Measurements from ENCODE around the gene ARRB2.

Gene ARRB2

DNA sequence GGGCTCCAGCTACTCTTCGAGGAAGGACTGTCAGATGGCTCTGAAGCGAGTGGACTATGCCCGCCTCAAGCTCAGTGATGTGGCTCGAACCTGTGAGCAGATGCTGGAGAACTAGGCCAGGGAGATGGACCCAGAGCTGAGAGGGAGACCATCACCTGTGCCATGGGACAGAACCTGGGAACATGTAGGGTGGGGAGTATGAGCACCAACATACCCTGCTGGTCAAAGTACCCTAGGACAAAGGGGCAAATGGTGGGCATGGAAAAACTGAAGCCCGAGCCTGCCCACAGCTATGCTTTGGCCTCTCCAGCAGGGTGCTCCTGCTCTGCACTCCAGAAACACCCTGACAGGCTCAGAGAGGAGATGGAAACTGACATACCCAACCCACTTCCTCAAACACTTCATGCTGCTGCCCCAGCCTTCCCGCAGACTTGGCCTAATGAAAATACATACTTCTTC, 22.7 kb downstream of the ARRB2 start:
- DNase-seq, result peak; percentile 94

DNA sequence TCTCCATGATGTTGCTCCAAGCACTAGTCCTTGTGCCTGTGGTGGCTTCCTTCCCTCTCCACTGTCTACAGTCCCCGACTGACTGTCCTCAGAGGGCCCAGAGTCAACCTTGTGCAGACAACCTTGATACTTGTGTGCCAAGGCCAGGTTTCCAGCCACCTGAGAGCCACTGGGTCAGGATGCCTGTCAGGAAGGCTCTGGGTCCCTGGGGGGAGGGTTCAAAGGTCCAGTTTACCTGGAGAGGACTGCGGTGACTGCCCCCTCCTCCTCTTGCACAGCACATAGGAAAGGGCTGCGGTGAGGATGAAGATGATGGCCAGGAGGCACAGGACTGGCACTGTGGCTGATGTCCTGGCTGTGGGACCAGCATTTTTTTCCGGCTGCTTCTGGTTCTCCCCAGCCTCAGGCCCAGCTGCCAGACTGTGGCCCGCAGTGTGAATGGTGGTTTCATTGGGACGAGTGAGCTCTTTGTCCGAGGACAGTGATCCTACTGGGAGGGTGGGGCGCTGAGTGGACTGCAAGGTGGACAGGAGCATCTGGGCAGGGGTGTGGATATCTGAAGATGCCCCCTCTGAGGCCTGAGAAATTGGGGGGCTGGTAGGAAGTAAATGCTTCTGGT, 24.5 kb downstream of the ARRB2 start:
- no peak for DNase-seq

DNA sequence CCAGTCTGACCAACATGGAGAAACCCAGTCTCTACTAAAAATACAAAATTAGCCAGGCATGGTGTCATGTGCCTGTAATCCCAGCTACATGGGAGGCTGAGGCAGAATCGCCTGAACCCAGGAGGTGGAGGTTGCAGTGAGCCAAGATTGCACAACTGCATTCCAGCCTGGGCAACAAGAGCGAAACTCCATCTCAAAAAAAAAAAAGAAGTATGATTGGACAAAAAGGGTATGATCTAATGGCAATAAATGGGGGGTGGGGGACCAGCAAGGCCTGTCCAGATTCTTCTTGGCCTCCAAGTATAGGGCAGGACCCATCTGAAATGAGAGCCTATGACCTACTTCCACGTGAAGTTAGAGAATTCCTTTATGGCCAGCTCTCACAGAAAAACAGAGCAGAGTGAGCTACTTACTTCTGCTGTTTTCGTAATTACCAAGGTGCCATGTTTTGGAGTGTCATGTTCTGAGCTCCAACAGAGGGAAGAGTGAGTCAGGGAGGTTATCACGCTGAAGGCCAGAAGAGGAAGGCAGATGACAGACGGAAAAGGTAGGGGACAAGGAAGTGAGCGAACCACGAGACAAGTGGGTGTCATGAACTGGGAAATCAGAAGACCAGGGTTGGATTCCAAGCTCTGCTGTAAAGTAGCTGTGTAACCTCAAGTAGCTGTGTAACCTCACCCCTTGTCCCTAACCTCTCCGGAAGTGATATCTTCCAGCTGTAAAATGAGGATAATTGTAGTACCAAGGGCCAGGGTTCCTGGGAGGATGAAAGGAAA, 25.6 kb downstream of the ARRB2 start:
- DNase-seq, result peak; percentile 96

DNA sequence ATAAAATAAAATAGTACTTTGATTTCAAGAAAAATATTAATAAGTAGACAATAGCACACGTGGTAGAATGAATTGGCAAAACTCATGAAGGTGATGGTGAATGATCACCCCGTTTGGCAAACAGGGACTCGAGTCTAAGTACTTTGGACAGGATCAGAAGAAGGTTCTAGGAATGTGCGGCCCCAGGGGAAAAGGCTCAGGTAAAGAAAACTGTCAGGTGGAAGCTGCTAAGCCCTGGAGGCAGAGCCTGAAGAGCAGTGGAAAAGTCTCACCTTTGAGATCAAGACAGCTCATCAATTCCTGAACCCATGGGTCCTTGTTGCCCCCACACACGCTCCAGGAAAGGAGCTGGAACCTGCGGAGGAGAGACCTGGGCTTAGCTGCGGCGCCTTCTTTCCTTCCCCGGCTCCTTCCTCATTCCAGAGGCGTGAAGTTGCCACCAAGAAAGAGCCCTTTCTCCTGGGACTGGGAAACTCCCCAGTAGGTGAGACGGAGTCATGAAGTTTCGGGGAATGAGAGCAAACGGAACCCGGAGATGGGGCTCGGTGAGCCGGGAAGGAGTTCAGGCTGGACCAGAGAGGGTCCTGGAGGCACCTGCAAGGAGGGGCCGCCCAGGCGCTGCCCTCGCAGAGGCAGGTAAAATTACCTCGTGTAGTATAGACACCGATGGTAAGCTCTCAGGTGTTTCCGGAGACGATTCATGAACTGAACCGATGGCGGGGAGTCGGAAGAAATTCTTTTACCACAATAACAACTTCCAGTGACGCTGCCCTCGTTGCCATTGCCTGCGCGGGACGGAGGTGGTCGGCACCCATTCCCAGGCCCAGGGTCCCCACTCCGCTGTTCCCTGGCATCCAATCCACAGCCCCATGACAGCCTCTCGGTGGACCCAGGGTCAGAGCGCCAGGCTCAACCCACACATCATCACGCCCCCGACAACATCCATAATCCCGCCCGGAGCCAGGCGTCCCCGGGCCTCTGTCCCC, 28.0 kb downstream of the ARRB2 start:
- peak; percentile 42 for DNase-seq

DNA sequence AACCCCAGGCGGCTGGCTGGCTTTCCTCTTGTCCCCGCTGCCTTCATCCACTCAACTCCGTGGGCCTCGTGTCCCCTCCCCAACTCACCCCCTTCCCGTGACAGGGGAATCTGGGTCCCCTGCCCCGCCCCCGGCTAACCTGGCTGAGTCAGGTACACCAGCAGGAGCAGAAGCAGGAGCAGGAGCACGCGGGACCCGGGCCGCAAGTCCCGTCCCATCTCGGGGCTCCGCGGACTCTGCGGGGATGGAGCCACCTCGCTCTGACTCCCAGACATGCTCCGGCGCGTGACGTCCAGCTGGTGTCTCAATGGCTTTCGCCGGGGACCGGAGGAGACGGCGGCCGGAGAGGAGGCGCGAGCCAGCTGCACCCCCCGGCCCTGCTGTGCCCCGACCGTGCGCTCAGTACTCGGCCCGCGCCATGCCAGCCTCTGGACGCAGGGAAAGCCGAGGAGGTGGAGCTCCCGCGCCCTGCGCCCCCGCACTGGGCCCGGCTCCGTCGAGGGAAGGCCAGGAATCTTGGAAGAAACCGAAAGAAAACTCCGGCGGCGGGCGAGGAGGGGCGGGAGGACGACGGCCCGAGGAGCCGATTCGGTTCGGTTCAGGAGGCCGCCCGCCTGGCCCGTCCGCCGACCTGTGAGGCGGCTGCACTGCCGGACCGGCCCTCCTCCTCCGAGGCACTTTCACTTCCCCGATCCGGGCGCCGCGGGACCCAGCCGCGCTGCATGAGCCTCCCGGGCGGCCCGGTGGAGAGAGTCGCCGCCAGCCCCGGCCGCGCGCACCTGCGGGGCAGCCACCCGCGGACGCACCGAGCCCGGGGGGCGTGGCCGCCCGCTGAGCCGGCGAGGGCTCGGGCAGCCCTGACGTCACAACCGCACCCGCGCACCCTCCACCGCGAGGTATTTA, 28.9 kb downstream of the ARRB2 start, which contains the start of the genes CXCL16 and ZMYND15:
TSS of gene CXCL16 (minus strand) at position 807 of the 903 bp plus-strand sequence. CDS start at position 218, 589 bp downstream.
TSS of gene ZMYND15 (plus strand) at position 712 of the 903 bp plus-strand sequence. CDS start 716 bp downstream, outside the sequence.
- peak; percentile 86 for DNase-seq

DNA sequence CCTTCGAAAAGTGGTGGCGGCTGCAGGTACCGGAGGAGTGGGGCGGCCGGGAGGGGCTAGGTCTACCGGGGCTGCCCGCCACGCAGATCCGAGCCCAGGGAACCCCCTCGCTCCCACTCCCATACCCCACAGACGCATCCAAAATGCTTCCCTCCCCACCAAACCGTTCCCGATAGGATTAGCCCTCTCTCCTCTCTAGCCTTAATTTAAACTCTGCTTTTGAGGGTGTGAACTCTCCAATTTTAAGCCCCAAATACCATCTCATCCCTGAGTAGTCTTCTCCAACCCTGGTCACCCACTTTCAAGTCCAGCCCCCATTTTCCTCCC, 29.6 kb downstream of the ARRB2 start:
- no peak for DNase-seq

DNA sequence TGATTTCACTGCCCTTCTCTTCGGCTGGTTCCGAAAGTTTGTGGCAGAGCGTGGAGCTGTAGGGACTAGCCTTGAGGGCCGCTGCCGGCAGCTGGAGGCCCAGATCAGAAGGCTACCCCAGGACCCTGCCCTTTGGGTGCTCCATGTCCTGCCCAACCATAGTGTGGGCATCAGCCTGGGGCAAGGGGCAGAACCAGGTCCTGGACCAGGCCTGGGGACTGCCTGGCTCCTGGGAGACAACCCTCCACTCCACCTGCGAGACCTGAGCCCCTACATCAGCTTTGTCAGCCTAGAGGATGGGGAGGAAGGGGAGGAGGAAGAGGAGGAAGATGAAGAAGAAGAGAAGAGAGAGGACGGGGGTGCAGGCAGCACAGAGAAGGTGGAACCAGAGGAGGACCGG, 30.2 kb downstream of the ARRB2 start:
- DNase-seq, result no peak

DNA sequence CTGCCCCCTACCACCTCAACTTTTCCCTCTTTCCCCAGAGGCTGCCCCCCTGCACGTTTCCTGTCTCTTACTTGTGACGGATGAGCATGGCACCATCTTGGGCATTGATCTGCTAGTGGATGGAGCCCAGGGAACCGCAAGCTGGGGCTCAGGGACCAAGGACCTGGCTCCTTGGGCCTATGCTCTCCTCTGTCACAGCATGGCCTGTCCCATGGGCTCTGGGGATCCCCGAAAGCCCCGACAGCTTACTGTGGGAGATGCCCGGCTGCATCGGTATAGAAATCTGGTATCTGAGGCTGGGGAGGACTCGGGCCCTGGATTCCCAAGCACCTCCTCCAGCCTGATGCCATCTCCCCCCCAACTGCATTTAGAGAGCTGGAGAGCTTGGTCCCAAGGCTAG, 31.1 kb downstream of the ARRB2 start:
- DNase-seq, result no peak

DNA sequence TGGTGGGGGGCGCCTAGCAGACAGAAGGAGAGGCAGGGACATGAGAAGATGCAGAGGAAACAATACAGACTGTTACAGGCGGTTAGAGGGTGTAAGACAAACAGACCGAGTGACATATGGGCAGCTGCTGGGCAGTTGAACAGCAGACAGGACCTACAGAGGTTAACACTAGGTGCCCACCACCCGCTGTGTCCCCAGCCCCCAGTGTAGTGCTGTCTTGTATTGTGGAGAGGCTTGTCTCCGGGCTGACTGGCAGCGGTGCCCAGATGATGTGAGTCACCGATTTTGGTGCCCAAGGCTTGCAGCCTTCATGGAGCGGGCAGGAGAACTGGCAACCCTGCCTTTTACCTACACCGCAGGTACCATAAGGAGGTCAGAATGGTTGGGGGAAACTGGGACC, 31.7 kb downstream of the ARRB2 start:
- no peak for DNase-seq

DNA sequence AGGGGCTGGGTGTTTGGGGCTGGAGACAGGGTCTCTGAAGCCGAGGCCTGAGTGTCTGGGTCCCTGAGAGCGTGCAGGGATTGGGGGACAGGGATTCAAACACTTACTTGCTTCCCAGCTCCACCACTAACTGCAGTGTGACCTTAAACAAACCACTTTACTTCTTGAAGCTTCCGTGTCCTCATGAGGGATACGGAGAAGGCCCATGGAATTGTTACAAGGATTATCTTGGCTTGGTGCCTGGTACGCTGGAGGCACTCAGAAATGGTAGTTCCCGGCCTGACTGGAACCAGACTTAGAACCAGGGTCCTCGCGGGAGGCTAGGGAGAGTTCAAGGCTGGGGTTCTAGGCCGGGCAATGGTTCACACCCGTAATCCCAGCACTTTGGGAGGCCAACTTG, 32.2 kb downstream of the ARRB2 start:
- DNase-seq, result no peak

DNA sequence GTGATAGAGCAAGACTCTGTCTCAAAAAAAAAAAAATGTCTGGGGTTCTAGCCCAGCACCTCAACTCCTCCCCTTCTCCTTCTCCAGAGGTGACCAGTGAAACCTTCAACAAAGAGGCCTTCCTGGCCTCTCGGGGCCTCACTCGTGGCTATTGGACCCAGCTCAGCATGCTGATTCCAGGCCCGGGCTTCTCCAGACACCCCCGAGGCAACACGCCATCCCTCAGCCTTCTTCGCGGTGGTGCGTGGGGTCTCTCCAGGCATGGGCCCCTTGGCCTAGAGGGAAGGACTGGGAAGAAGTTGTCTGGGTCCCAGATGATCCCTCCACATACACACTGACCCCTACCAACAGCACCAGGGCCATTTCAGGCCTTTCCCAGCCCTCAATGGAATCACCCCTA, 32.8 kb downstream of the ARRB2 start:
- no peak for DNase-seq

DNA sequence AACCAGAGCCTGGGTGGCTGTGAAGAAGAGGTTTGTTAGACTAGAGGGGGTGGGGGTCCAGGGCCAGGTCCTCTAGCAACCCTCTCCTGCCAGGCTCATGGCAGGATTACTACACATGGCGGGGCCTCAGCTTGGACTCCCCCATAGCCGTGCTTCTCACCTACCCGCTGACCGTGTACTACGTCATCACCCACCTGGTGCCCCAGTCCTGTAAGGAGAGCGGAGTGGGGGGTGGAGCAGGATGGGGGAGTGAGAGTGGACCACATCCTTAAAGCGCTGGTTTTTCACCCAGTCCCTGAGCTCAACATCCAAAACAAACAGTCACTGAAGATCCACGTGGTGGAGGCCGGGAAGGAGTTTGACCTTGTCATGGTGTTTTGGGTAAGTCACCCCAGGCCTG, 33.5 kb downstream of the ARRB2 start:
- DNase-seq, result no peak

DNA sequence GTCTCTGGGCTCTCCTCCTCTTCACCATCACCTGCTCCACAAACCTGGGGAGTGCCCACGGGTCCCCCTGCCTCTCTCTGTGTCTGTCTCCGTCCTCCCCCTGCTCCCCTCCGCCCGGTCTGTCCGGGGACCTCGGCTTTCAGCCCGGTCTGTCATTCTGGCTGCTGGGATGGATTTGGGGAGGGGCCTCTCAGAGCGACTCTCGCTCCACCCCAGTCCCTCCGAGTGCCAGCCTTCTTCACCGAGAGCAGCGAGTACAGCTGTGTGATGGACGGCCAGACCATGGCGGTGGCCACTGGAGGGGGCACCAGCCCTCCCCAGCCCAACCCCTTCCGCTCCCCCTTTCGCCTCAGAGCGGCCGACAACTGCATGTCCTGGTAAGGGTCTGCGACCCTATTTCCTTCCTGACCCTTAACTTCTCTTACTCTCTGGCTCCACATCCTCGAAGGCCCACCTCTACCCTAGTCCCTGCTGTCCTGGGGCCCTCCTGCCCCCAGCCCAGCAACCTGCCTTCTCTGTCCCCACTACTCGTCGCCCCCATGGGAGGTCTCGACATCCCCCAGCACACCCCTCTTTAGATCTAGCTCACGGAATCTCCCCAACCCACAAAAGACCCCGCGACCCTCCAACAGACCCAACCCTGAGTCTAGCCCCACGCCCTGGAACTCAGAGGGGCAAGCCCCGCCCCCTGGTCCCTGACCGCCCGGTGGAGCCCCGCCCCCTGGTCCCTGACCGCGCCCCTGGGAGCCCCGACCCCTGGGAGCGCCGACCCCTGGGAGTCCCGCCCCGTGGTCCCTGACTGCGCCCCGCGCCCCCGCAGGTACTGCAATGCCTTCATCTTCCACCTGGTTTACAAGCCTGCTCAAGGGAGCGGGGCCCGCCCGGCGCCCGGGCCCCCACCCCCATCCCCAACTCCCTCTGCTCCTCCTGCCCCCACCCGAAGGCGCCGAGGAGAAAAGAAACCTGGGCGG, 34.9 kb downstream of the ARRB2 start:
- DNase-seq, result no peak

DNA sequence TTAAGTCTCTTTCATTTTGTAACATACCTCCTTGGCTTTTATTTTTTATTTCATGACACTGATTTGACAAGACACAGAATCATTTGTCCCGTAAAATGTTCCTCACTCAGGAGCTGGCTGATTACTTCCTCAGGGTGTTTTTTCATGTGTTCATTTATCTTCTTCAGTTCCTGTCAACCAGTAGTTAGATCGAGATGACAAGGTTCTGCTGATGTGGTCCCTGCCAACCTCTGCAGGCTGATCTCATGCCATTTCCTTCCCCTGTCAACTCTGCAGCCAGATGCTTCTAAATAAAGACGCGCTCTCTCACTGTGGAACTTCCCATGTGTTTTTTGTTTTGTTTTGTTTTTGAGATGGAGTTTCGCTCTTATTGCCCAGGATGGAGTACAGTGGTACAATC, 37.4 kb downstream of the ARRB2 start:
- peak; percentile 97 for DNase-seq

DNA sequence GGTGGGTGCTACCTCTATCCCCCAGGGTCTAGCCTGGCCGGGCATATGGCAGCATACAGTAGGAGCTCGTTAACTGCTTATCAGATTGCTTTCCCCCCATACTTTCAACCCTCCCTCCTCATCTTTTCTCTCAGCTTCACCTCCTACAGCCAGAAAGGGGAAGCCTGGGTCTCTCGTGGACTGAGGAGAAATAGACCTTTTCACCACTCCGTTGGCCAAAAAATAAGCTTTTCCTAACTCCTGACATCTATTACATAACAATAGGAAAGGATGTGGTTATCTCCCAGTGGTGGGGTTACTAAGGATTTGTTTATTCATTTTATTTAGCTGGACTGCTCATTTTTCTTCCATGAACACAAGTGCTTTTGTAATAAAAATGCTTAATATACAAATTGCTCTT, 38.3 kb downstream of the ARRB2 start:
- peak; percentile 72 for DNase-seq

DNA sequence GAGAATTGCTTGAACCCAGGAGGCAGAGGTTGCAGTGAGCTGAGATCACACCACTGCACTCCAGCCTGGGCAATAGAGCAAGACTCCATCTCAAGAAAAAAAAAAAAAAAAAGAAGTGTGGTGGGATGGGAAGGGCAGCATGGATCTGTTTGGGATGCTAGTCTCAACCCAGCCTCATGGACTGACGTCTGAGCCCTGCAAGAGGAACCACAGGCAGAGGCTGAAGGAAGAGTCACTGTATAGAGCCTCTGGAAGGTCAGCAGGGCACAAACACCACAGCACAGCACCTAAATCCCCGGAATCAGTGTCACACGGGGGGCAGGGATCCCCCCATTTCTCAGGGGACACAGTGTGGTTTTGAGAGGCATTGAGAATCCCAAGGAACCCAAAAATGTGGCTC, 40.2 kb downstream of the ARRB2 start:
- peak; percentile 59 for DNase-seq

DNA sequence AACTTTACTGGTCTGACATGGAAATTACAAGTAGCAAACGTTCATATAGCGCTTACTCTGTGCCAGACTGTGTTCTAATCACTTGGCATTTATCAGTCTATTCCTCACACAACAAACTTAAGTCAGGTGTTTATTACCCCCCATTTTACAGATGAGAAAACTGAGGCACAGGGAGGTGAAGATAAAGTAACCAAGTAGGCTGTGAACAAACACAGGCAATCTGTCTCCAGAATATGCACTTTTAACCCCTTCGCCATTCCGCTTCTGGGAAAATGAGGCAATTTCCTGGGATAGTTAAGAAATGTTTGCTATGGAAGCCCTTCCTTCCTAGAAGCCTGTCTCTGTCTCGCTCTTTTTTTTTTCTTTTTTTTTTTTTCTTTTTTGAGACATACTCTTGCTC, 41.5 kb downstream of the ARRB2 start:
- peak; percentile 58 for DNase-seq

DNA sequence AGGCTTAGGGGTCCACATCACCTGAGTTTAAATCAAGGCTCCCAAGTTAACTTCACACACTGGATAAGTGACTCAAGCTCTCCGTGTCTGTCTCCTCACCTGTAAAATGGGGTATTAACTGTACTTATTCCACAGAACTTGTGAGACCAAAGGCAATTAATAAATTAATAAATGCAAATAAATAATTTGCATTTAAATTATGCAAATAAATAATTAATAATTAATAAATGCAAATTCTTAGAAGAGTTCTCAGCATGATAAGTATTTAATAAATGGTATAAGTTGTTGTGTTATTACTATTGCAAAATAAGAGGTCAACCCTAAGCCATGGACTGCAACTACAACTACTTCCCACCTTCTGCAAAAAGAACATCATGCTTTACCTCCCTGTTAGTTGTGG, 43.0 kb downstream of the ARRB2 start:
- no peak for DNase-seq

DNA sequence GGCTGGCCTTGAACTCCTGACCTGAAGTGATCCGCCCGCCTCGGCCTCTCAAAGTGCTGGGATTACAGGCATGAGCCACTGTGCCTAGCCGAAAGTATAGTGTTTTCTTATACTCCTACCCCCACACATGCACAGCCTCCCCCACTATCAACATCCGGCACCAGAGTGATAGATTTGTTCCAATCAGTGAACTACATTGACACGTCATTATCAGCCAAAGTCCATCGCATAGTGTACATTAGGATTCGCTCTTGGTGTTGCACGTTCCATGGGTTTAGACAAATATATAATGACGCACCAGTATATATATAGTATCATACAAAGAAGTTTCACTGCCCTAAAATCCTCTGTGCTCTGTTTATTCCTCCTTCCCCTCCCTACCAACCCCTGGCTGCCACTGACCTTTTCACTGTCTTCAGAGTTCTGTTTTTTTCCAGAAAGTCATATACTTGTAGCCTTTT, 49.4 kb downstream of the ARRB2 start:
- peak; percentile 92 for DNase-seq

DNA sequence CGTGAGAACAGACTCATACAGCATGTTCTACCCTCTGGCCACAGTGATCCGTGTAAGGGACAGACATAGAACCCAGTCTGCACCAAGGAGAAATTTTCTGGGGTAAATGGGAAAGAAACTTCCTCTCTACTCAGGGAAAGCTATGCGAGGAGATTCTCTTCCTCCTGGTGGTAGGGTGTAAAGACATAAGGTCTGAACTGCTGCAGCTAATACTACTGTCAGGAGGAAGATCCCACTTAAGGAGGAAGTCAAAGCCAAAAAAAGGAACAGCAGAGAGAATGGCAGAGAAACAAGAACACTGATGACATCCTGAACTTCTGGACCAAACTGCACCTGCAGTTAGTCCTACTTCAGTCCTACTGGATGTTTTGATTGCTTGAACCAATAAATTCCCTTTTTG, 54.2 kb downstream of the ARRB2 start:
- DNase-seq, result peak; percentile 90

DNA sequence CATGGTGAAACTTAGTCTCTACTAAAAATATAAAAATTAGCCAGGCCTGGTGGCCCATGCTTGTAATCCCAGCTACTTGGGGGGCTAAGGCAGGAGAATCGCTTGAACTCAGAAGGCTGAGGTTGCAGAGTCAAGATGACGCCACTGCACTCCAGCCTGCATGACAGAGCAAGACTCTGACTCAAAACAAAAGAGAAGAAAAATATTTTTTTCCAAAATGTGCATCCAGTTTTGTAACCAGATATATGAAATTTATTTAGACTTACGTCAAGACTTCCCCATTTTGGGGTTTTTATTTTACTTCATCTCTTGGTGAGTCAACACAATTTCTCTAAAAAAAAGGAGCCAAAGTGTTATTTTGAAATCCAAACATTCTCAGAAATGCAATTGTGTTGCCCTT, 55.8 kb downstream of the ARRB2 start:
- peak; percentile 99 for DNase-seq

Data from inflammatory macrophage treated with lipopolysaccharide for 4 hours (primary cell).